A172 (cell line): Measurements from ENCODE around the gene CCND2. TPM values are rescaled to one million over a fixed set of nuclear protein-coding genes. Genes with fewer than 3 reads are reported as not detected.

Experiments used
- total RNA-seq: library from RNA; depleted of rRNA; stranded (reverse); fragments of >200 nt; shearing (Covaris generic); gene quantifications from 2 replicates; pipeline ENCODE4 v1.2.3, GENCODE V29; 2014; rRNA removed

Gene CCND2
- total RNA-seq, 1 experiment from 2014 or later: not detected

Other genes with a start within 250 kb of the CCND2 start
- 8.8 and 8.9 TPM in 2 replicates for gene TIGAR, start 47.5 kb downstream of the CCND2 start, total RNA-seq
- gene FGF23, start 106.0 kb downstream of the CCND2 start, total RNA-seq: not detected in 2 replicates
- gene FGF6, start 172.1 kb downstream of the CCND2 start, total RNA-seq: not detected in 2 replicates